A549 (cell line): ENCODE results near the gene ZNF382. TPM values are rescaled to one million over a fixed set of nuclear protein-coding genes. Genes with fewer than 3 reads are reported as not detected.

Experiments used
- ATAC-seq, 2 experiments: fragments of 200-7000 bp in 1 of 2; fragments of >200 bp in 1 of 2; cut with Nextera tagmentation in 1 of 2; cut with Tn5 transposase in 1 of 2; 3 replicates each; pipeline versions ENCODE4 v1.8.0 to v1.9.1; 2018 to 2020; ENCODE audit warnings: mild to moderate bottlenecking in 1 of 2, moderate library complexity in 1 of 2
- CTCF ChIA-PET: fragments of 300-600 bp; sonication (Branson Sonifier 250); formaldehyde crosslinking; extraction: SDS; loops from one replicate; lab custom pipeline; 2021; ENCODE audit warnings: antibody characterized with exemption, inconsistent platforms; lab: Yijun Ruan, JAX
- POLR2A ChIA-PET: fragments of 350-600 bp; formaldehyde crosslinking; extraction: SDS; loops from one replicate; lab custom pipeline; 2021; ENCODE audit warnings: antibody characterized with exemption, inconsistent platforms; lab: Yijun Ruan, JAX
- DNase-seq, 2 experiments: peaks; one replicate each; pipeline versions ENCODE4 v3.0.0 to v3.0.0-alpha.2; 2011 to 2016; ENCODE audit warnings: low read depth in 1 of 2, low spot score in 1 of 2
- FAIRE-seq: peaks from 2 replicates; lab custom pipeline; 2011; peaks lifted over from hg19 to GRCh38; lab: Jason Lieb, UNC
- H3K27ac ChIP-seq, 2 experiments: fragments of >200 bp; sonication (Bioruptor Twin); formaldehyde crosslinking; 3 replicates each; pipeline ENCODE4 v1.5.1; 2016 to 2017
- H3K4me1 ChIP-seq: fragments of >200 bp; sonication (Bioruptor Twin); formaldehyde crosslinking; 3 replicates; pipeline ENCODE4 v1.6.1; 2016
- H3K4me2 ChIP-seq: fragments of >200 bp; sonication (Bioruptor Twin); formaldehyde crosslinking; 3 replicates; pipeline ENCODE4 v1.6.1; 2016
- H3K4me3 ChIP-seq: fragments of >200 bp; sonication (Bioruptor Twin); formaldehyde crosslinking; 3 replicates; pipeline ENCODE4 v1.5.1; 2016
- H3K9me3 ChIP-seq: fragments of >200 bp; sonication (Bioruptor Twin); formaldehyde crosslinking; 3 replicates; pipeline ENCODE4 v1.6.1; 2016
- CHD4 ChIP-seq: fragments of 200-600 bp; sonication (generic); IDR thresholded peaks from 2 replicates; pipeline ENCODE4 v1.6.1; 2016; ENCODE audit warnings: antibody characterized with exemption, mild to moderate bottlenecking, borderline replicate concordance
- EHMT2 ChIP-seq: fragments of 200-600 bp; sonication (generic); IDR thresholded peaks from 2 replicates; pipeline ENCODE4 v1.6.1; 2016; ENCODE audit warnings: antibody characterized with exemption, low read depth, mild to moderate bottlenecking, moderate library complexity
- FOXS1 ChIP-seq: fragments of 250-450 bp; sonication (Bioruptor Pico); IDR thresholded peaks from 2 replicates; pipeline ENCODE4 v1.5.0; 2020; ENCODE audit warnings: mild to moderate bottlenecking, moderate library complexity
- GATA3 ChIP-seq: IDR thresholded peaks from 2 replicates; pipeline ENCODE4 v1.6.1; 2012; ENCODE audit warnings: borderline replicate concordance
- HDAC2 ChIP-seq: fragments of 200-600 bp; sonication (generic); IDR thresholded peaks from 2 replicates; pipeline ENCODE4 v1.6.1; 2016
- HOXA7 ChIP-seq: fragments of 250-450 bp; sonication (Bioruptor Pico); IDR thresholded peaks from 2 replicates; pipeline ENCODE4 v1.5.0; 2020; ENCODE audit warnings: mild to moderate bottlenecking, moderate library complexity
- HOXB5 ChIP-seq: fragments of 250-450 bp; sonication (Bioruptor Pico); IDR thresholded peaks from 2 replicates; pipeline ENCODE4 v1.5.0; 2020; ENCODE audit warnings: mild to moderate bottlenecking, moderate library complexity
- JUN ChIP-seq, 2 experiments: fragments of >200 bp; sonication (Bioruptor Twin); formaldehyde crosslinking; IDR thresholded peaks; 2 replicates in 1 of 2; 3 replicates in 1 of 2; pipeline ENCODE4 v1.6.1; 2016 to 2017
- RAD21 ChIP-seq, 2 experiments: fragments of >200 bp in 1 of 2; sonication (Bioruptor Twin) in 1 of 2; formaldehyde crosslinking in 1 of 2; IDR thresholded peaks in 1 of 2; conservative IDR thresholded peaks in 1 of 2; 2 replicates in 1 of 2; 3 replicates in 1 of 2; pipeline ENCODE4 v1.6.1; 2012 to 2018; ENCODE audit warnings: inconsistent platforms in 1 of 2
- RARB ChIP-seq: fragments of 250-450 bp; sonication (Bioruptor Pico); IDR thresholded peaks from 2 replicates; pipeline ENCODE4 v1.8.0; 2021; ENCODE audit warnings: mild to moderate bottlenecking, moderate library complexity
- RCOR1 ChIP-seq: fragments of 150-350 bp; IDR thresholded peaks from 2 replicates; pipeline ENCODE4 v1.6.1; 2014; ENCODE audit warnings: antibody characterized with exemption, low read length, low read depth
- RNF2 ChIP-seq: fragments of 200-600 bp; sonication (generic); IDR thresholded peaks from 2 replicates; pipeline ENCODE4 v1.6.1; 2016; ENCODE audit warnings: low read depth, mild to moderate bottlenecking, antibody characterized with exemption, moderate library complexity, borderline replicate concordance
- SMC3 ChIP-seq: fragments of >200 bp; sonication (Bioruptor Twin); formaldehyde crosslinking; IDR thresholded peaks from 3 replicates; pipeline ENCODE4 v1.6.1; 2018; ENCODE audit warnings: inconsistent platforms
- ZSCAN20 ChIP-seq: fragments of 250-450 bp; sonication (Bioruptor Pico); IDR thresholded peaks from 2 replicates; pipeline ENCODE4 v1.8.0; 2022; ENCODE audit warnings: mild to moderate bottlenecking, moderate library complexity
- WGBS: methylation state at CpG from one replicate; pipeline ENCODE4 v1.1.6; 2017; ENCODE audit errors: missing lambda C conversion rate; 5-methylcytosine and 5-hydroxymethylcytosine counted together
- polyA plus RNA-seq, 4 experiments: library from polyadenylated mRNA; depleted of rRNA in 3 of 4; stranded (reverse); fragments of >200 nt; fragmentation: RNase III in 1 of 4; extraction: RNeasy Plus Mini Kit Qiagen cat#74134 plus additional on column Dnase treatment in 1 of 4; gene quantifications; 2 replicates in 3 of 4; 3 replicates in 1 of 4; pipeline ENCODE4 v1.2.3, GENCODE V29; 2011 to 2017
- TF ChIP-seq, protein P1 (sequence below): fragments of 150-350 bp; IDR thresholded peaks from 2 replicates; pipeline ENCODE4 v1.6.1; 2014; ENCODE audit warnings: low read depth, mild to moderate bottlenecking, low read length
- TF ChIP-seq, protein P2 (sequence below): IDR thresholded peaks from 2 replicates; pipeline ENCODE4 v1.6.1; 2012
- TF ChIP-seq, protein P3 (sequence below): fragments of >200 bp; sonication (Bioruptor Twin); formaldehyde crosslinking; IDR thresholded peaks from 3 replicates; pipeline ENCODE4 v1.6.1; 2016
- TF ChIP-seq, protein P4 (sequence below): fragments of 250-450 bp; sonication (Bioruptor Pico); IDR thresholded peaks from 2 replicates; pipeline ENCODE4 v1.5.0; 2020; ENCODE audit warnings: low read depth, mild to moderate bottlenecking, moderate library complexity
- TF ChIP-seq, protein P5 (sequence below): IDR thresholded peaks from 2 replicates; pipeline ENCODE4 v1.6.1; 2012; ENCODE audit warnings: low read depth, borderline replicate concordance
- TF ChIP-seq, protein P6 (sequence below): fragments of >200 bp; sonication (Bioruptor Twin); formaldehyde crosslinking; IDR thresholded peaks from 2 replicates; pipeline ENCODE4 v1.6.1; 2016
- TF ChIP-seq, protein P7 (sequence below): fragments of 250-450 bp; sonication (Bioruptor Pico); IDR thresholded peaks from 2 replicates; pipeline ENCODE4 v1.5.0; 2021; ENCODE audit warnings: mild to moderate bottlenecking, moderate library complexity, borderline replicate concordance

The ZNF382 gene
- polyA plus RNA-seq, 2 of the 4 experiments (the other 2 are of a cell fraction) = 0.08 to 0.30 TPM

DNA sequence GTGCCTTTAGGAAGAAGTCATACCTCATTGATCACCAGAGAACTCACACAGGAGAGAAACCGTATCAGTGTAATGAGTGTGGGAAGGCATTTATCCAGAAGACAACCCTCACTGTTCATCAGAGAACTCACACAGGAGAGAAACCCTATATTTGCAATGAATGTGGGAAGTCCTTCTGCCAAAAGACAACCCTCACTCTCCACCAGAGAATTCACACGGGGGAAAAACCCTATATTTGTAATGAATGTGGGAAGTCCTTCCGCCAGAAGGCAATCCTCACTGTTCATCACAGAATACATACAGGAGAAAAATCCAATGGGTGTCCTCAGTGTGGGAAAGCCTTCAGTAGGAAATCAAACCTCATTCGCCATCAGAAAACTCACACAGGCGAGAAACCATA lies 21.9 kb downstream of the ZNF382 start:
- WGBS = 16% methylated on average over 5 of the region's 5 CpGs
- CTCF ChIA-PET = no interaction called here
- Histone ChIP-seq H3K9me3 (peaks cover 95% of the 10 kb centered on the region), H3K4me3 (no peak overlapping the region), H3K4me1 (no peaks in the 10 kb centered on the region), H3K27ac (no peak overlapping the region), H3K4me2 (no peak overlapping the region)
- no peak for TF ChIP-seq RARB (CRISPR knock-in tag)
- DNase-seq = no peak
- FAIRE-seq = no peak
- POLR2A ChIA-PET = no interaction called here
- ATAC-seq = no peak

DNA sequence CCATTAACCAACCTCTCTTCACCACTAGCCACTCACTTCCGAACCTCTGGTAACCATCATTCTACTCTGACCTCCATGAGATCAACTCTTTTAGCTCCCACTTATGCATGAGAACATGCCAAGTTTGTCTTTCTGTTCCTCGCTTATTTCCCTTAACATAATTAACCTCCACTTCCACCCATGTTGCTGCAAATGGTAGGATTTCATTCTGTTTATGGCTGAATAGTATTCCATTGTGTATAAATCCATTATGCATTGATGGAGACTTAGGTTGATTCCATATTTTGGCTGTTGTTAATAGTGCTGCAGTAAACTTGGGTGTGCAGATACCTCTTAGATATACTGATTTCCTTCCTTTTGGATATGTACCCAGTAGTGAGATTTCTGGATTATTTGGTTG lies 30.2 kb downstream of the ZNF382 start:
- ChIA-PET CTCF (no interaction called here), POLR2A (no interaction called here)
- DNase-seq = no peak
- Histone ChIP-seq H3K27ac (no peak overlapping the region), H3K9me3 (peaks cover 99% of the 10 kb centered on the region), H3K4me2 (no peak overlapping the region), H3K4me3 (no peak overlapping the region), H3K4me1 (no peaks in the 10 kb centered on the region)
- FAIRE-seq = peak; percentile 61
- WGBS = 34% methylated on average over 2 of the region's 2 CpGs
- TF ChIP-seq FOXS1 = no peak
- TF ChIP-seq RNF2 = no peak
- no peak for TF ChIP-seq EHMT2
- TF ChIP-seq RCOR1 = no peak
- TF ChIP-seq, protein P1, sequence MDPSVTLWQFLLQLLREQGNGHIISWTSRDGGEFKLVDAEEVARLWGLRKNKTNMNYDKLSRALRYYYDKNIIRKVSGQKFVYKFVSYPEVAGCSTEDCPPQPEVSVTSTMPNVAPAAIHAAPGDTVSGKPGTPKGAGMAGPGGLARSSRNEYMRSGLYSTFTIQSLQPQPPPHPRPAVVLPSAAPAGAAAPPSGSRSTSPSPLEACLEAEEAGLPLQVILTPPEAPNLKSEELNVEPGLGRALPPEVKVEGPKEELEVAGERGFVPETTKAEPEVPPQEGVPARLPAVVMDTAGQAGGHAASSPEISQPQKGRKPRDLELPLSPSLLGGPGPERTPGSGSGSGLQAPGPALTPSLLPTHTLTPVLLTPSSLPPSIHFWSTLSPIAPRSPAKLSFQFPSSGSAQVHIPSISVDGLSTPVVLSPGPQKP = no peak
- TF ChIP-seq, protein P2, sequence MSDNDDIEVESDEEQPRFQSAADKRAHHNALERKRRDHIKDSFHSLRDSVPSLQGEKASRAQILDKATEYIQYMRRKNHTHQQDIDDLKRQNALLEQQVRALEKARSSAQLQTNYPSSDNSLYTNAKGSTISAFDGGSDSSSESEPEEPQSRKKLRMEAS = no peak
- TF ChIP-seq RAD21 (conservative IDR thresholded peaks at IDR 0.05 in 1 of 2, IDR thresholded peaks at IDR 0.05 in 1 of 2) = no peak
- TF ChIP-seq HDAC2 = no peak
- ATAC-seq = no peak

DNA sequence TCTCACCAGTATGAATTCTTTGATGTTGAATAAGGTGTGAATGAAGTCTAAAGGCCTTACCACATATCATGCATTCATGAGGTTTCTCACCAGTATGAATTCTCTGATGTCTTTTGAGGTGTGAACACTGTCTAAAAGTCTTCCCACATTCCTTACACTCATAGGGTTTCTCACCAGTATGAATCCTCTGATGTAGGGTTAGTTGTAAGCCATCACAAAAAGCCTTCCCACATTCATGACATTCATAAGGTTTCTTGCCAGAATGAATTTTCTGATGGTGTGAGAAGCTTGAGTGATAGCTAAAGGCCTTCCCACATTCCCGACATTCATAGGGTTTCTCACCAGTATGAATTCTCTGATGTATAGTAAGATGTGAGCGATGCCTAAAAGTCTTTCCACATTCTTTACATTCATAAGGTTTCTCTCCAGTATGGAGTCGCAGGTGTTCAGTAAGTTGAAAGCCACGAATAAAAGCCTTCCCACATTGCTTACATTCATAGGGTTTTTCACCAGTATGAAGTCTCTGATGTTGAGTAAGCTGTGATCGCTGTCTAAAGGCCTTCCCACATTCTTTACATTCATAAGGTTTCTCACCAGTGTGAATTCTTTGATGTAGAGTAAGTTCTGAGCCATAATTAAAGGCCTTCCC lies 33.9 kb downstream of the ZNF382 start:
- Histone ChIP-seq H3K9me3 (peaks cover 100% of the 10 kb centered on the region), H3K4me1 (no peaks in the 10 kb centered on the region), H3K27ac (no peak overlapping the region), H3K4me3 (no peak overlapping the region), H3K4me2 (no peak overlapping the region)
- 81% methylated on average over 5 of the region's 5 CpGs for WGBS
- ChIA-PET POLR2A (no interaction called here), CTCF (interaction anchor here (0.6 to 0.8 kb wide), 2 partner anchors 60 to 1162 kb away, joined by 3 read pairs; no protein-coding TSS in a partner anchor)
- peak in 1 of 2 experiments; percentile 48 for DNase-seq
- no peak for ATAC-seq
- TF ChIP-seq JUN (IDR thresholded peaks at IDR 0.05) = 0 out of 5 replicates have a peak, but pooled peaks of 1 of the 2 experiments have one; percentile 25
- TF ChIP-seq, protein P3, sequence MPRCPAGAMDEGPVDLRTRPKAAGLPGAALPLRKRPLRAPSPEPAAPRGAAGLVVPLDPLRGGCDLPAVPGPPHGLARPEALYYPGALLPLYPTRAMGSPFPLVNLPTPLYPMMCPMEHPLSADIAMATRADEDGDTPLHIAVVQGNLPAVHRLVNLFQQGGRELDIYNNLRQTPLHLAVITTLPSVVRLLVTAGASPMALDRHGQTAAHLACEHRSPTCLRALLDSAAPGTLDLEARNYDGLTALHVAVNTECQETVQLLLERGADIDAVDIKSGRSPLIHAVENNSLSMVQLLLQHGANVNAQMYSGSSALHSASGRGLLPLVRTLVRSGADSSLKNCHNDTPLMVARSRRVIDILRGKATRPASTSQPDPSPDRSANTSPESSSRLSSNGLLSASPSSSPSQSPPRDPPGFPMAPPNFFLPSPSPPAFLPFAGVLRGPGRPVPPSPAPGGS = 0 out of 3 replicates have a peak, but pooled peaks have one; percentile 15
- TF ChIP-seq ZSCAN20 (CRISPR knock-in tag) = no peak
- TF ChIP-seq, protein P4, sequence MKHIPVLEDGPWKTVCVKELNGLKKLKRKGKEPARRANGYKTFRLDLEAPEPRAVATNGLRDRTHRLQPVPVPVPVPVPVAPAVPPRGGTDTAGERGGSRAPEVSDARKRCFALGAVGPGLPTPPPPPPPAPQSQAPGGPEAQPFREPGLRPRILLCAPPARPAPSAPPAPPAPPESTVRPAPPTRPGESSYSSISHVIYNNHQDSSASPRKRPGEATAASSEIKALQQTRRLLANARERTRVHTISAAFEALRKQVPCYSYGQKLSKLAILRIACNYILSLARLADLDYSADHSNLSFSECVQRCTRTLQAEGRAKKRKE (CRISPR knock-in tag) = no peak
- no peak for TF ChIP-seq HOXB5 (CRISPR knock-in tag)
- TF ChIP-seq, protein P5, sequence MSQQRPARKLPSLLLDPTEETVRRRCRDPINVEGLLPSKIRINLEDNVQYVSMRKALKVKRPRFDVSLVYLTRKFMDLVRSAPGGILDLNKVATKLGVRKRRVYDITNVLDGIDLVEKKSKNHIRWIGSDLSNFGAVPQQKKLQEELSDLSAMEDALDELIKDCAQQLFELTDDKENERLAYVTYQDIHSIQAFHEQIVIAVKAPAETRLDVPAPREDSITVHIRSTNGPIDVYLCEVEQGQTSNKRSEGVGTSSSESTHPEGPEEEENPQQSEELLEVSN = no peak
- TF ChIP-seq, protein P6, sequence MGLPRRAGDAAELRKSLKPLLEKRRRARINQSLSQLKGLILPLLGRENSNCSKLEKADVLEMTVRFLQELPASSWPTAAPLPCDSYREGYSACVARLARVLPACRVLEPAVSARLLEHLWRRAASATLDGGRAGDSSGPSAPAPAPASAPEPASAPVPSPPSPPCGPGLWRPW = peak; percentile 41; the same call in 1 of the 2 replicates
- TF ChIP-seq, protein P7, sequence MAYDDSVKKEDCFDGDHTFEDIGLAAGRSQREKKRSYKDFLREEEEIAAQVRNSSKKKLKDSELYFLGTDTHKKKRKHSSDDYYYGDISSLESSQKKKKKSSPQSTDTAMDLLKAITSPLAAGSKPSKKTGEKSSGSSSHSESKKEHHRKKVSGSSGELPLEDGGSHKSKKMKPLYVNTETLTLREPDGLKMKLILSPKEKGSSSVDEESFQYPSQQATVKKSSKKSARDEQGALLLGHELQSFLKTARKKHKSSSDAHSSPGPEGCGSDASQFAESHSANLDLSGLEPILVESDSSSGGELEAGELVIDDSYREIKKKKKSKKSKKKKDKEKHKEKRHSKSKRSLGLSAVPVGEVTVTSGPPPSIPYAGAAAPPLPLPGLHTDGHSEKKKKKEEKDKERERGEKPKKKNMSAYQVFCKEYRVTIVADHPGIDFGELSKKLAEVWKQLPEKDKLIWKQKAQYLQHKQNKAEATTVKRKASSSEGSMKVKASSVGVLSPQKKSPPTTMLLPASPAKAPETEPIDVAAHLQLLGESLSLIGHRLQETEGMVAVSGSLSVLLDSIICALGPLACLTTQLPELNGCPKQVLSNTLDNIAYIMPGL (CRISPR knock-in tag) = no peak
- TF ChIP-seq CHD4 = no peak
- TF ChIP-seq SMC3 = no peak
- TF ChIP-seq GATA3 = peak; percentile 79; the same call in 1 of the 2 replicates
- no peak for TF ChIP-seq HOXA7 (CRISPR knock-in tag)
- peak; percentile 82 for FAIRE-seq
